Activated CD8-positive, alpha-beta T cell treated with anti-CD3 and anti-CD28 coated beads for 36 hours (primary cell): Measurements from ENCODE around the gene LBHD2. TPM values are rescaled to one million over a fixed set of nuclear protein-coding genes. Genes with fewer than 3 reads are reported as not detected.

Experiments used
- ATAC-seq: fragments of 200-7000 bp; cut with Tn5 transposase; one replicate; pipeline ENCODE4 v1.10.0; 2021; ENCODE audit warnings: mild to moderate bottlenecking, moderate library complexity
- CTCF ChIA-PET: fragments of 350-600 bp; sonication (Branson Sonifier 250); formaldehyde crosslinking; loops from one replicate; lab custom pipeline; 2021; ENCODE audit warnings: antibody characterized with exemption; lab: Charles Lee
- POLR2A ChIA-PET: fragments of 350-600 bp; sonication (Branson Sonifier 250); formaldehyde crosslinking; loops from one replicate; lab custom pipeline; 2021; ENCODE audit warnings: antibody characterized with exemption; lab: Charles Lee
- DNase-seq: peaks from one replicate; pipeline ENCODE4 v3.0.0-alpha.2; 2020
- H3K27ac Mint-ChIP-seq: one replicate; pipeline ENCODE4 v1.8.0; 2021; ENCODE audit warnings: mild to moderate bottlenecking, mixed read lengths
- H3K27me3 Mint-ChIP-seq: one replicate; pipeline ENCODE4 v1.8.0; 2021; ENCODE audit warnings: mixed read lengths
- H3K36me3 Mint-ChIP-seq: one replicate; pipeline ENCODE4 v1.8.0; 2021; ENCODE audit warnings: low read depth, mixed read lengths
- H3K4me1 Mint-ChIP-seq: one replicate; pipeline ENCODE4 v1.8.0; 2021; ENCODE audit warnings: low read depth, mixed read lengths
- H3K4me3 Mint-ChIP-seq: one replicate; pipeline ENCODE4 v1.8.0; 2021; ENCODE audit warnings: mild to moderate bottlenecking, moderate library complexity, mixed read lengths
- H3K9me3 Mint-ChIP-seq: one replicate; pipeline ENCODE4 v1.8.0; 2021; ENCODE audit warnings: mixed read lengths
- CTCF ChIP-seq: fragments of 200-600 bp; IDR thresholded peaks from one replicate; pipeline ENCODE4 v1.8.0; 2022; ENCODE audit warnings: antibody characterized with exemption, mild to moderate bottlenecking
- intact Hi-C: fragments of 100-400 bp; cut with micrococcal nuclease; formaldehyde crosslinking; loops from one replicate; pipeline ENCODE4 v1.10.0; 2022
- total RNA-seq, 2 experiments: library from RNA; stranded (reverse); gene quantifications; one replicate each; pipeline ENCODE4 v1.2.3, GENCODE V29; 2021

The LBHD2 gene
- total RNA-seq, 2 experiments from 2014 or later, result not detected

GRCh38 chr14:103129301-103130016, 45.4 kb downstream of the LBHD2 start:
- no peaks in the 10 kb centered on the region for H3K9me3 Mint-ChIP-seq
- H3K4me1 Mint-ChIP-seq, result no peaks in the 10 kb centered on the region
- DNase-seq, result no peak
- CTCF ChIA-PET, result interaction anchor here (1.4 to 2.5 kb wide), 2 partner anchors 11 to 25 kb away, joined by 6 to 7 read pairs; no protein-coding TSS in a partner anchor
- peaks cover 5% of the 10 kb centered on the region for H3K27me3 Mint-ChIP-seq
- H3K4me3 Mint-ChIP-seq, result no peak overlapping the region
- no peaks in the 10 kb centered on the region for H3K36me3 Mint-ChIP-seq
- POLR2A ChIA-PET, result no interaction called here
- TF ChIP-seq CTCF, result no peak
- ATAC-seq, result no peak
- no peak overlapping the region for H3K27ac Mint-ChIP-seq
- intact Hi-C loops, result no loop called here

DNA sequence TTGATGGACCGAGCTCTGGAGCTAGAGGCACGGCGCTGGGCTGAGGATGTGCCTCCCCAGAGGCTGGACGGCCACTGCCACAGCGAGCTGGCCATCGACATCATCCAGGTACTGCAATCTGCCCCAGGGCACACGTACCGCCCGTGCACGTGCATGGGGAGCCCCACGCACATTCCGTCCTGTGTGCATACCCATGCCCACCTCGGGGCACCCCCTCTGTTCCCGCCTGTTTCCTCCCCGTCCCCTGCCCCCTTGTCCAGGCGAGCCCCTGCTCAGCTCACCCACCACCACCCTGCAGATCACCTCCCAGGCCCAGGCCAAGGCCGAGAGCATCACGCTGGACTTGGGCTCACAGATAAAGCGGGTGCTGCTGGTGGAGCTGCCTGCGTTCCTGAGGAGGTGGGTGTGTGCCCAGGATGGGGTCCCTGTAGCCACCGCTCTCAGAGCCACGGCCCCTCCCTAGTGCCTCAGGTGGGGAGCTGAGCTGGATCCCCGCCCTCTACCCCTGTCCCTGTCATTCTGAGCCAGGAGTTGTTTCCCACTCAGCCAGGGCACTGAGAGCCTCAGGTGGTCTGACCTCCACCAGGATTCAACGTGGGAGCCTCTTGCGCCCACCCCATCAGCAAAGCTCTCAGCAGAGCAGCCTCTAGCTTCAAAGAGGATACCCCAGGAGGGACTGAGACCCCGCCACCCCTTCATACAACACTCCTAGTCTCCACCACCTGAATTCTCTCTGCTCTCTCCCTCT, 46.2 kb downstream of the LBHD2 start:
- Mint-ChIP-seq H3K27ac (no peak overlapping the region), H3K4me3 (no peak overlapping the region), H3K4me1 (no peaks in the 10 kb centered on the region), H3K36me3 (no peaks in the 10 kb centered on the region), H3K9me3 (no peaks in the 10 kb centered on the region), H3K27me3 (peaks cover 2% of the 10 kb centered on the region)
- intact Hi-C loops, result no loop called here
- ATAC-seq, result no peak
- no peak for DNase-seq
- ChIA-PET POLR2A (no interaction called here), CTCF (interaction anchor here (1.4 to 2.5 kb wide), 2 partner anchors 11 to 26 kb away, joined by 6 to 7 read pairs; no protein-coding TSS in a partner anchor)
- no peak for TF ChIP-seq CTCF

GRCh38 chr14:103130965-103131364, 47.0 kb downstream of the LBHD2 start:
- ChIA-PET CTCF (interaction anchor here (2.5 kb wide), 1 partner anchor 26 kb away, joined by 7 read pairs; no protein-coding TSS in a partner anchor), POLR2A (no interaction called here)
- Mint-ChIP-seq H3K36me3 (no peaks in the 10 kb centered on the region), H3K4me1 (no peaks in the 10 kb centered on the region), H3K4me3 (no peak overlapping the region), H3K9me3 (no peaks in the 10 kb centered on the region), H3K27me3 (peaks cover 1% of the 10 kb centered on the region), H3K27ac (no peak overlapping the region)
- ATAC-seq (no peak), DNase-seq (no peak)
- TF ChIP-seq CTCF, result no peak
- intact Hi-C loops, result no loop called here

DNA sequence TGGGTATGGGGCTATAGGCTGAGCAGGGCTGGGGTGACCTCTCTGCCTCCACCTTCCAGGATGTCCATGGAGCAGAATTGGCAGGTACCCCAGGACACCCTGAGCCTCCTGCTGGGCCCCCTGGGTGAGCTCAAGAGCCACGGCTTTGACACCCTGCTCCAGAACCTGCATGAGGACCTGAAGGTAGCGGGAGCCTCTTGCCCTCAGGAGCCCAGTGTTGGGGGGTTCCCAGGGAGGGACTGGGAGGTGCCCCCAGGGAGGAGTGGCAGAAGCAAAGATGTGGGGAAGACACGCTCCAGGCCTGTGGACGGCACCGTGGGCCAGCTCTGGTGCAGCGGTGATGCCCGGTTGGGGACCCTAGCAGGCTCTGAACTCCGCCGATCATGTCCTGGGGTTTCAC, 47.6 kb downstream of the LBHD2 start:
- Mint-ChIP-seq H3K27me3 (peaks cover 1% of the 10 kb centered on the region), H3K4me1 (no peaks in the 10 kb centered on the region), H3K36me3 (no peaks in the 10 kb centered on the region), H3K9me3 (no peaks in the 10 kb centered on the region), H3K4me3 (no peak overlapping the region), H3K27ac (no peak overlapping the region)
- intact Hi-C loops, result no loop called here
- ATAC-seq (no peak), DNase-seq (no peak)
- CTCF ChIA-PET, result interaction anchor here (2.5 kb wide), 1 partner anchor 27 kb away, joined by 7 read pairs; no protein-coding TSS in a partner anchor
- no peak for TF ChIP-seq CTCF
- POLR2A ChIA-PET, result no interaction called here
